ENCODE results near the gene ICAM2.
A peak's percentile ranks its signal among the peaks of the same experiment; 100 is the strongest.

Gene ICAM2

GRCh38 chr17:63966646-63967264 is 53.7 kb downstream of the ICAM2 start:
- H3K4me1 ChIP-seq, result peaks cover 20% of the 10 kb centered on the region
- H3K9ac ChIP-seq, result no peak overlapping the region
- no peak overlapping the region for H3K27ac ChIP-seq
- no peaks in the 10 kb centered on the region for H3K9me3 ChIP-seq
- no peaks in the 10 kb centered on the region for H4K20me1 ChIP-seq
- TF ChIP-seq Cebpa-rat (IDR thresholded peaks at IDR 0.05), result no peak
- no peaks in the 10 kb centered on the region for H3K27me3 ChIP-seq
- no peaks in the 10 kb centered on the region for H3K36me3 ChIP-seq
- H3K4me2 ChIP-seq, result peak overlapping the region; percentile 35
- H3K4me3 ChIP-seq, result no peak overlapping the region

DNA sequence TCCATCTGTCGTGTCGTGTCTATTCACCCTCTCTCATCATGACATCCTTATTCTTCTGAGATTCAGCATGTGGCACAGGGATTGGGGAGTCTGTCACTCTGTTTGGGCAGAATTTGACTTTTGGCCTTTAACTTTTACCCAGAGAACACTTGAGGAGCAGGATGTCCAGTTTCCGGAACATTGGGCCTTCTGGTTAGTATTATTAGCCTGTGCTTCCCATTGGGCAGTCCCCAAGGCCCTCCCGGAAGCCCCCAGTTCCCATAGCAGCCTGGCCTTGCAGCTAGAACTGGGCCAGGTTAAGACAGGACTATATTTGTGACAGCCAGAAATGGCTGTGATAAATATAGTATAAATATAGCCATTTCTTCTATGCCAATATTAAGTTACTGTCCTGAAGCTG is 57.3 kb downstream of the ICAM2 start:
- H3K4me2 ChIP-seq, result no peak overlapping the region

GRCh38 chr17:63962298-63962744 is 58.1 kb downstream of the ICAM2 start:
- H3K9me3 ChIP-seq, result no peaks in the 10 kb centered on the region
- no peak overlapping the region for H3K27ac ChIP-seq
- no peak overlapping the region for H3K9ac ChIP-seq
- H4K20me1 ChIP-seq, result no peaks in the 10 kb centered on the region
- H3K4me2 ChIP-seq, result no peak overlapping the region
- no peaks in the 10 kb centered on the region for H3K36me3 ChIP-seq
- no peak overlapping the region for H3K4me3 ChIP-seq
- no peak for TF ChIP-seq Cebpa-rat (IDR thresholded peaks at IDR 0.05)
- H3K4me1 ChIP-seq, result peaks cover 43% of the 10 kb centered on the region
- no peaks in the 10 kb centered on the region for H3K27me3 ChIP-seq

More for the DNA sequence above, 57.3 kb downstream of the ICAM2 start:
- Histone ChIP-seq H3K9me3 (no peaks in the 10 kb centered on the region), H3K4me3 (no peak overlapping the region), H3K27me3 (no peaks in the 10 kb centered on the region), H3K36me3 (no peaks in the 10 kb centered on the region), H3K4me1 (peaks cover 43% of the 10 kb centered on the region), H3K27ac (no peak overlapping the region), H3K9ac (no peak overlapping the region), H4K20me1 (no peaks in the 10 kb centered on the region)
- no peak for TF ChIP-seq Cebpa-rat (IDR thresholded peaks at IDR 0.05)

DNA sequence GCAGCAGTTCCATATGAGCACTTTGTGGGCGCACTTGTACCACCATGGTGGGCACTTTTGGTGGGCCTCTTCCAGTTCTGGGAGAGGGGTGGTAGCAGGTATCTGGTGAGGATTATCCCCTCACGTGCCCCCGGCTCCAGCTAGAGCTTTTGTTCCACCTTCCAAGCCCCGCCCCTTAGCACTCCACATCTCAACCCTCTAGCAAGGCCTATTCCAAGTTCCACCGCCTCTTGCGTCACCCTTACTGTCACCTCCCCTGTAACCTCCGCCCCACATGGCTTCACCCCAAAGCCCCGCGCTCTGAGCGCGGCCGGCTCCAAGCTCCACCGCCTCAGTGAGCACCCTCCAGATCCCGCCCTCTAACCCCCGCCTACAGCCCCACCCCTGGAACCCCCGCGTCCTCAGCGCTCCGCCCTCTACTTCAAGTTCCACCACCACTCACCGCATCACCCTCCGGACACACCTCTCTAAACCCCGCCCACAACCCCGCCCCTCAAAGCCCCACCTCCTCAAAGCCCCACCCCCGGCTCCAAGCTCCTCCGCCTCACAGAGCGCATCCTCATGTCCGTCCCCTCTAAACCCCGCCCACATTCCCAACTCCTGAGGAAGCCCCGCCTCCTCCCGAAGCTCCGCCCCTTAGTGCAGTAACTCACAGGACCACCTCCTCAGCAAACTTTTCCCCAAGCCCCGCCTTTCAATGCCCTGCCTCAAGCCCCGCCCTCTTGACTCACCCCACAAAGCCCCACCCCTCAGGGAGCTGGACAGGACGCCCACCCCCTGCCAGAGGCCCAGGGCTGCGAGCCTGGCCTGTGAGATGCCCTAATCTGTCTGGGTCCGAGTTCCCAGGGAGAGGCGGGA is 58.8 kb downstream of the ICAM2 start:
- Histone ChIP-seq H3K9ac (no peak overlapping the region), H3K27me3 (no peaks in the 10 kb centered on the region), H3K4me3 (peak overlapping the region; percentile 47; the same call in 1 of the 2 replicates), H3K4me1 (peaks cover 41% of the 10 kb centered on the region), H4K20me1 (no peaks in the 10 kb centered on the region), H3K9me3 (no peaks in the 10 kb centered on the region), H3K36me3 (no peaks in the 10 kb centered on the region), H3K27ac (0 out of 2 replicates have a peak overlapping the region, but pooled peaks have one; percentile 38), H3K4me2 (peak overlapping the region; percentile 72)
- TF ChIP-seq Cebpa-rat (IDR thresholded peaks at IDR 0.05), result peak; percentile 76

GRCh38 chr17:63960430-63960829 is 60.0 kb downstream of the ICAM2 start:
- Histone ChIP-seq H3K27me3 (no peaks in the 10 kb centered on the region), H3K9ac (no peak overlapping the region), H3K4me1 (peaks cover 43% of the 10 kb centered on the region), H3K36me3 (no peaks in the 10 kb centered on the region), H4K20me1 (no peaks in the 10 kb centered on the region), H3K4me2 (peak overlapping the region; percentile 72), H3K27ac (peak overlapping the region; percentile 38), H3K4me3 (0 out of 2 replicates have a peak overlapping the region, but pooled peaks have one; percentile 47), H3K9me3 (no peaks in the 10 kb centered on the region)
- no peak for TF ChIP-seq Cebpa-rat (IDR thresholded peaks at IDR 0.05)

- H3K4me2 ChIP-seq, result peak overlapping the region; percentile 72
- H3K9ac ChIP-seq, result no peak overlapping the region
- no peak overlapping the region for H3K4me3 ChIP-seq
- peak overlapping the region; percentile 38 for H3K27ac ChIP-seq
- no peaks in the 10 kb centered on the region for H3K36me3 ChIP-seq
- no peaks in the 10 kb centered on the region for H3K9me3 ChIP-seq
- H4K20me1 ChIP-seq, result no peaks in the 10 kb centered on the region
- TF ChIP-seq Cebpa-rat (IDR thresholded peaks at IDR 0.05), result no peak
- H3K27me3 ChIP-seq, result no peaks in the 10 kb centered on the region
- peaks cover 47% of the 10 kb centered on the region for H3K4me1 ChIP-seq
These were observed 60.4 kb downstream of the ICAM2 start for GRCh38 chr17:63960006-63960405.

GRCh38 chr17:63956296-63956920 is 64.0 kb downstream of the ICAM2 start:
- no peak for TF ChIP-seq Cebpa-rat (IDR thresholded peaks at IDR 0.05)
- H3K27ac ChIP-seq, result 0 out of 2 replicates have a peak overlapping the region, but pooled peaks have one; percentile 14
- no peak overlapping the region for H3K4me3 ChIP-seq
- no peaks in the 10 kb centered on the region for H4K20me1 ChIP-seq
- peaks cover 71% of the 10 kb centered on the region for H3K4me1 ChIP-seq
- no peaks in the 10 kb centered on the region for H3K36me3 ChIP-seq
- H3K9ac ChIP-seq, result no peak overlapping the region
- H3K4me2 ChIP-seq, result no peak overlapping the region
- no peaks in the 10 kb centered on the region for H3K27me3 ChIP-seq
- no peaks in the 10 kb centered on the region for H3K9me3 ChIP-seq

GRCh38 chr17:63955791-63956190 is 64.6 kb downstream of the ICAM2 start:
- Histone ChIP-seq H3K36me3 (no peaks in the 10 kb centered on the region), H3K4me3 (no peak overlapping the region), H3K9me3 (no peaks in the 10 kb centered on the region)

GRCh38 chr17:63955232-63955631 is 65.2 kb downstream of the ICAM2 start:
- H3K4me2 ChIP-seq, result peak overlapping the region; percentile 91
- no peak overlapping the region for H3K4me3 ChIP-seq
- no peaks in the 10 kb centered on the region for H4K20me1 ChIP-seq
- H3K36me3 ChIP-seq, result no peaks in the 10 kb centered on the region
- H3K4me1 ChIP-seq, result peaks cover 71% of the 10 kb centered on the region
- H3K9ac ChIP-seq, result peak overlapping the region; percentile 73; the same call in 1 of the 2 replicates
- no peaks in the 10 kb centered on the region for H3K9me3 ChIP-seq
- TF ChIP-seq Cebpa-rat (IDR thresholded peaks at IDR 0.05), result no peak
- peak overlapping the region; percentile 84; the same call in 1 of the 2 replicates for H3K27ac ChIP-seq
- no peaks in the 10 kb centered on the region for H3K27me3 ChIP-seq

More at GRCh38 chr17:63955791-63956190, 64.6 kb downstream of the ICAM2 start:
- H3K4me2 ChIP-seq, result peak overlapping the region; percentile 91; the same call in 1 of the 2 replicates
- TF ChIP-seq Cebpa-rat (IDR thresholded peaks at IDR 0.05), result no peak
- peak overlapping the region; percentile 21; the same call in 1 of the 2 replicates for H3K9ac ChIP-seq
- H3K4me1 ChIP-seq, result peaks cover 71% of the 10 kb centered on the region
- H4K20me1 ChIP-seq, result no peaks in the 10 kb centered on the region
- 0 out of 2 replicates have a peak overlapping the region, but pooled peaks have one; percentile 14 for H3K27ac ChIP-seq
- H3K27me3 ChIP-seq, result no peaks in the 10 kb centered on the region

All from BLaER1 (cell line).